OCI-M2 (cell line): ENCODE data around the gene ZNF821.
"Not testable (repeated sequence)": the region's sequence is repeated elsewhere in the genome, so short reads cannot be mapped to it uniquely, and the experiment has no call there.

ENCODE experiments used
- DNase-seq: peaks from one replicate; lab custom pipeline; 2025; ENCODE audit not compliant: unreplicated experiment; lab: John Stamatoyannopoulos, UW

Gene ZNF821

DNA sequence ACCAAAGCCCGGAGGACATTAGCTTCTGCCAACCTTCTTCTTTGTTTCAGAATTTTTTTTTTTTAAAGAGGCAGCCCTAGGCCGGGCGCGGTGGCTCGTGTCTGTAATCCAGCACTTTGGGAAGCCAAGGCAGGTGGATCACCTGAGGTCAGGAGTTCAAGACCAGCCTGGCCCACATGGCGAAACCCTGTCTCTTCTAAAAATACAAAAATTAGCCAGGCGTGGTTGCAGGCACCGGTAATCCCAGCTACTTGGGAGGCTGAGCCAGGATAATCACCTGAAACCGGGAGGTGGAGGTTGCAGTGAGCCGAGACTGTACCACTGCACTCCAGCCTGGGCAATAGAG is 66.9 kb downstream of the ZNF821 start:
- not testable (repeated sequence) for DNase-seq

DNA sequence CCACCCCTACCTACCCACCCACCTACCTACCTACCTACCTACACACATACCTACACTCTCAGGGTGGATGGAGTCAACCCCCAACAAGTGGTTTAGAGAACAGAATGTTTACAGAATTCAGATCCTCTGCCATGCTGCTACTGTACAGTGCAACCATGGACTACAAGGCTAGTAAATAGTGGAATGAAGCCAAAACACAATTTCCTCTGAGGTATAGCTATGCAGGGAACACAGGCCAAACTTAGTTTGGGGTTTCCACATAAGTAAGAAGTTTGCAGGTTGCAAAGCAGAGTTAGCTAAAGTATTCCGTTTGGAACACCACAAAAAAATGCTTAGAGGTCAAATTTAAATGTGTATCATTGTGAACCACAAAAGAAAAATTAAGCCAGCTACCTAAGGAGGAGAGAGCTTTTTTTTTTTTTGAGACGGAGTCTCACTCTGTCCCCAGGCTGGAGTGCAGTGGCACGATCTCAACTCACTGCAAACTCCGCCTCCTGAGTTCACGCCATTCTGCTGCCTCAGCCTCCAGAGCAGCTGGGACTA is 72.7 kb downstream of the ZNF821 start:
- DNase-seq, result no peak

DNA sequence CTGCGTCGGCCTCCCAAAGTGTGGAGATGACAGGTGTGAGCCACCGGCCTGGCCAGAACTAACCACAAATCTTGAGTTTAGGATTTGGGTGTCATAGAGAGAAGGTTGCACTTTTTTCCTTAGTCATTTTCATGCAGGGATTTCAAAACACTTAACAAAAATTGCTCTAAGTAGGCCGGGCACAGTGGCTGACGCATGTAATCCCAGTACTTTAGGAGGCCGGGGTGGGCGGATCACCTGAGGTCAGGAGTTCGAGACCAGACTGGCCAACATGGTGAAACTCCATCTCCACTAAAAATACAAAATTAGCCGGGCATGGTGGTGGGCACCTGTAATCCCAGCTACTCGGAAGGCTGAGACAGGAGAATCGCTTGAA is 73.8 kb downstream of the ZNF821 start:
- DNase-seq, result not testable (repeated sequence)
